COLO829 (cell line): ENCODE data around the gene CP.

Source experiments
- DNase-seq: peaks from one replicate; pipeline ENCODE4 v3.0.0; 2012; ENCODE audit warnings: low spot score

Gene CP

DNA sequence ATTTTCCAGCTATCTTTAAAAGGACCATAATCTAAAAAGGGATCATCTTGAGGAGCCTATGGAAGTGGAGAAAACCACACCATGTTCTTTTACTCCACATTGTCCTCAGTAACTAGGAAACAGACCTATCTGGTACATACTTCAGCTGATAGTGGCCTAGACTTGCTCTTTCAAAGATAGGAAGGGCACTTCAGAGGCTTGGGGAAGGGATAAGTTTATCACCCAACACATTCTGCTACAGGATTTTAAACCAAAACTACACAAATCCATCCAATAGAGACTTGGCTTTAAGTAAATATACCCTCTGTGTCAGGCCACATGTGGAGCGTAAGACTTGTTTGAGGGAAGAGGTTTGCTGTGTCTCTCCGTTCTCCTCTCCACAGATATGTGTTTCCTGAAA lies 35.4 kb downstream of the CP start:
- no peak for DNase-seq

DNA sequence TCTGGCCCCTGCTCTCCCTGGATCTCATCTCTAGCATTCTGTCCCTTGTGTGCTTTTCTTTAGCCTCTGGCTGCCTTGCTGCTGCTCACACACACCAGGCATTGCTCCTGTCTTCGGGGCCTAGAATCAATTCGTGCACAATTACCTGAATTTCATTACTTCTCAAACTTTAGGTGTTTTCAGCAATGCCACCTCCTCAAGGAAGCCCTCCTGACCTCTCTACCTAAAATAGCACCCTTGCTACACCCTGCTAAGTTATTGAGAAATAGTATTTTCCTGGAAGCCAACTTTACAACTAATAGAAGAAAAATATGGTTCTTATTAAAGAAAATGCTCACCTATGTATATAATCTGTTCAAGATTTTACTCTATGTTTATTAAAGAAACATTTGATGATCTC lies 40.4 kb downstream of the CP start:
- no peak for DNase-seq

DNA sequence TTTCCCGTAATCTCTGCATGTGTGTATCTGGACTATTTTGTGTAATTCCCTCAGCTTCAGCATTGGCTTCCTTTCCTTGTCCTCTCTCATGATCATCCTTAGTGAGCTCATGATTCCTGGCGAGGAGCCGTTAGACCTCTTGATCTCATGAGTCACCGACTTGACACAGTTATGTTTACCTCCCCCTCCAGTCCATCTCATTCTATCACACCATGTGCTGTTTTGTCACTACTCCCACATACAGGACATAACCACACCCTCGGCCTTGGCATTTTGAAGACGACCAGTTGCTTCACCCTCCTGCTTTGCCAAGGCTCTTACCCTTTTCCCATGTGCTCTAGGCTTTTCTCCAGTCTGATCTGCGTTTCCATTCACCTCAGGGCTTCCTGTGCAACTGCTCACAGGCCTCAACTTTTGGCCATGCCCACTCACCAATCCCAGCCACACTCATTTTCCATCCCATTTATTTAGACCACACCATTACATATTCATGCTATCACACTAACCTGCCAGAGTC lies 41.5 kb downstream of the CP start:
- DNase-seq, result peak; percentile 99

DNA sequence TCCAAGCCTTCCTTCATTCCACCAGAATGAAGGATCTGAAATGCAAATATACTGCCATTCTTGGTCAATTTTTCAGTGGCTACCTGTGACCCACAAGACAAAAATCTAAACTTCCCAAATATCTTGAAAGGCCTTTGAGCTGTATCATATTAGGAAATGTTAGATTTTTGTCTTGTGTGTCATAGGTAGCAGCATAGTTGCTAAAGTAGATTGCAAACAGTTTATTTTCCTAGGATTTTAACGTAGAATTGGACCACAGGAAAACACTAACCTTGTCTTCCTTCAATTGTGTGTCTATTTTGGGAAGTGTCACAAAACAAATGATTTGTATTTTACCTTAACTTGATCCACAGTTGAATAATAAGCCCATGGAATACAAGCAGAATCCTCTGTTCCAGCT lies 42.4 kb downstream of the CP start:
- DNase-seq, result no peak

DNA sequence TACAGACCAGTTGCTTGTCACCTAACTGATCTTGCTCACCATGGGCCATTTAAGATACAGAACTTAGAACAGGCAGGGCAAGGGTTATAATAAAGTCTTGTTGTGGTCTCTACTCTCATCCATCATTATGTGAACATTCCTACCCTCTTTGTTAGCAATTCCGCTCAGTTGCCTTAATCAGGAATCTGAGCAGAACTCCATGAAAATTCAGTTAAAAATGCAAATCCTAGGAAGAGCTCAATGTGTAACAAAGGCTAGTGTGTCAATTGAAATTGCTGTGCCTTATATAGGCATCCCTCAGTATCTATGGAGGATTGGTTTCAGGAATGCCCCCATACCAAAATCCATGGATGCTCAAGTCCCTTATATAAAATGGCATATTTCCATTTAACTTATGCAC lies 44.5 kb downstream of the CP start:
- no peak for DNase-seq

DNA sequence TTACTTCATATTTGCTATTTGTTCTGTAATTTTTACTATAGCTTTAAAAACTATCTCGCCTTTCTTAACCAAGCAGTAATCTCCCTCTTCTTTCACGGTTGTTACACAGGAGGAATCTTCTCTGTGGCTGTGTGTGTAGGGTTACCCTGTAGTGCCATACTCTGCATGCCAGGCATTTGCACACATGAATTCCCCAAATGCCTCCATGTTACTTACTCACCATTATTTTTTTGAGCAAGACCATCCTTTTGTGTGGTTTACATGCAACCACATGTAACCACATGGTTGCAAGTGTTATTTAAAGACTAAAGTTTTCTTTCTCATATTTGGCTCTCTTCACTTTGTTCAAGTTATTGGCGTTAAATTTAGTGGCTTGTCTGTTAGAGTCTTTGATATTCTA lies 46.7 kb downstream of the CP start:
- no peak for DNase-seq

DNA sequence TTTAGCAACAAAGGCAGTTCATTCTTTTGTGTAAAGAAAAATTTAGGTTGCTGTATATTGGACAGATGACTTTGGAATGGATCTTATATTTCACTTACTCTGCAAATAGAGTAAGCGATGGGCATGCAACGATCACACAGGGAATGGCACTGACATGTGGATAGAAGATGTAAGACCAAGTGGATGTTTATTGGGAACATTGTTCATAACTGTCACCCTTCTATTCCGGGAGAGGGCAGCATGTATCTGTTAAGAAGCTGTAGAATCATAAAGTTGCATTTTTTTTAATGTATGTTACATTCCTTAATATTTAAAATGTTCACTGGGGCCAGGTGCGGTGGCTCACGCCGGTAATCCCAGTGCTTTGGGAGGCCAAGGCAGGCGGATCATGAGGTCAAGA lies 51.0 kb downstream of the CP start:
- no peak for DNase-seq

DNA sequence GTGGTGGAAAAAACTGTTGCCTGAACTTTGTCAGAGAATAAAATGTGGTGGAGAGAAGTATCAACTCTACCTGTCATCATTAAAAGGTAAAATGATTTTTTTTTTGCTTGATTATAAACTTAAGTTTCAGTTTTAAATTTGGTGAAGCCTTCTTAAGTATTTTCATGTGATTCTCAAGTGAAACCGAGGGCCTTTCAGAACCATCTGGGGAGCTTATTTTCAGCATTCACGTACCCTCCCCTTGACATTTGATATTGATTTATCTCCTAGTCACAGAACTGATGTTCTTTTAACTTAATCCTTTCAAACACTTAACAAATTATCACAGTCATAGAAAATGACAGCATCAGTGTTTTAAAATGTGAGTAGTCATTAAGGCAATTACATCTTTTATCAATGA lies 53.7 kb downstream of the CP start:
- no peak for DNase-seq

DNA sequence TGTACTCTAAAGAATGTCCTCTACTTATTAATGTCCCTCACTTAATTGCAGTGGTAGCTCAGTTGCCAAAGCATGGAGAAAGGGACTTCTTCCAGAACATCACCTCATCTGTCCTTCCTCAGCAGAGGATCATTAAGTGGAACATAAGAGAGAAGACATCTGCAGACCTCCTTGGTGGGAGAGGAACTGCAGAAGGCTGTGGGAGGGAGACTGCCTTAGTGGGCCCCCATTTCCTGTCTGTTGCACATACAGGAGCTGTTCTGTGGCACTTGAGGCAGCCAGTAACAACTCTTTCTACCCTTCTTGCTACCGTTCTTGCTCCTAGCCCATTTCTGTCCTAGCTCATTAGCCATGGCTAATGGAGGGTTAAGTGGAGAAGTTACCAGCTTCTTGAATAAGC lies 58.6 kb downstream of the CP start:
- no peak for DNase-seq

DNA sequence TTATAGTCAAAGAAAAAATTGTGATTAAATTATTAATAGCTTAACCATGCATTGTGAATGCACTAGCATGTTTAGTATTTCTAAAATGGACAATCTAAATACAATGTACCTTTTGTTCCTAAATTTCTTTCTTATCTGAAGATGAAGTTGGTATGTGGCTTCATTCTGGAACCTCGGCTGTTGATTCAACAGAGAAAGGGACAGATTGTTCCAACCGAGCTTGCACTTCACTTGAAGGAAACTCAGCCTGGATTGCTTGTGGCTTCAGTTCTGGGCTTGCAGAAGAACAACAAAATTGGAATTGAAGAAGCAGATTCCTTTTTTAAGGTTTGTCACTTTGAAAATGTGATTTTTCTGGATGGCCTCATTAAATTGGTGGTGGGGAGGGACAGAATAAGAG lies 59.6 kb downstream of the CP start:
- peak; percentile 85 for DNase-seq

DNA sequence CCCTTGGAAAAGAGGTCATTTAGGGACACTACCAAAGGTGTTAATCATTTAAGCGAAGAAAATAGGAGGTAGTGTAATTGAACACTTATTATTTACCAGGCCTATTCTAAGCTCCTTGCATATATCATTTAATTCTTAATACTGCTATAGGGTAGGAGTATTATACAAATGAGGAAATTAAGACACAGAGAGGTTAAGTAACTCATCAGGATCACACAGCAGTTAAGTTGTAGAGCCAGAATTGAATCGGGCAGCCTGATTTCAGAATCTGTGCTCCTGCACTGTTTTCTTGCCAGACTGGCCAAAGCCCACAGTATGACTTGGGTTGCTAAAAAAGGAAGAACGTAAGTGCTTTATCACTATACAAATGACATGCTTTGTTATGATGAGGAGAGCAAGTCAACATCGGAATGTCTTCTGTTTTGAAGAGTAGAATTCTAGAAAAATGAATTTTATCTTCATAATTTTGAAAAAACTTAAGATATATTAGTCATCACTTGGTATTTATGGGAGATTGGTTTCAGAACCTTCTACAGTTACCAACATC lies 60.8 kb downstream of the CP start:
- no peak for DNase-seq

DNA sequence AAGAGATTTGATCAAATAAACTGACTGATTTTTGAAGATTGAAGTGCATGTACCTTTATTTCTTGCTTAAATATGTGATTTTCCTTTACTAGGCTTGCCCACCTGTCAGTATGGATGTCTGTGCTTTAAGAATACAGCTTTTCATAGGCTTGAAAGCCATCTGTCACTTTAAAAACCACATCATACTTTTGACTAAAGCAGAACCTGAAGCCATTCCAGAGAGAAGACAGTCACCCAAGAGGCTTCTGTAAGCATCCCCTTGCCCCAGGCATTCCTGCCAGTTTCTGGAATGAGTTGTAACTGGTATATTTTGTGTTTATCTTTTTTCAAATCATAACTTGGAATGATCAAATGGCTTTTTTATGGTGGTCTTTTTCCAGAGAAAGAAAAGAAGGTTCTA lies 68.2 kb downstream of the CP start:
- DNase-seq, result no peak

DNA sequence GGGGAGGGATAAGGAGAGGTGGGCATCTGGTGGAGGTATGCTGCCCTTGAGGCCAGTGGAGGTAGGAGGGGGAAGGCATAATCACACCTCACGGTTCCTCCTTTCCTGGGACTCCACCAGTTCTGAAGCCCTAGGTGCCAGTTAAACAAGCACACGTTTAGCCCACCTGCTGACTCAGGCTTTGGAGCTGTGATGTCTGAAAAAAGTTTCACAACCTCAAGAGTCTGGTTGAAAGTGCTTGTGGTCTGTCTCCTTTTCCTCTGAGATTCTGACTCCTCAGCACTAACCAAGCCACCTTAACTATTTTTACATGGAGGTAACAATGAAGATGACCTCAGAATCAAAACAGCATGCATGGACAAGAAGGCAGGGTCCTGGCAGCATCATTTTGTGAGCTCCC lies 69.2 kb downstream of the CP start:
- DNase-seq, result no peak

DNA sequence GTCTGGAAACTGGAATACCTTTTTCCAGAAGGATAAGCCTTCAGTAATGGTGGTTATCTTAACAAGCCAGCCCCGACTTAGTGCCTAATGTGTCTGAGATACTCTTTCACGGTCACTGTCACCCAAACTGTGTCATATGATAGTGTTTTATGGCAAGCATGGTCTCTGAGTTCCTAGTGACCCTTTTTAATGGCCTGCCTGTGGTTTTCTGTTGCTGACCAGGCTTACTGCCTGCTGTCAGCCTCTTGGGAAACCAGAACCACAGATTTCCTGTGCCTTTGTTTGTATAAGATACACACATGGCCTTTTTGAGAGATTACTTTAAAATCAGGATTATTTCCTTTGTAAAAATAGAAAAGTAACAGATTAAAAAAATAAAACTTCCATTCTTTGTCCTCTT lies 69.8 kb downstream of the CP start:
- no peak for DNase-seq

DNA sequence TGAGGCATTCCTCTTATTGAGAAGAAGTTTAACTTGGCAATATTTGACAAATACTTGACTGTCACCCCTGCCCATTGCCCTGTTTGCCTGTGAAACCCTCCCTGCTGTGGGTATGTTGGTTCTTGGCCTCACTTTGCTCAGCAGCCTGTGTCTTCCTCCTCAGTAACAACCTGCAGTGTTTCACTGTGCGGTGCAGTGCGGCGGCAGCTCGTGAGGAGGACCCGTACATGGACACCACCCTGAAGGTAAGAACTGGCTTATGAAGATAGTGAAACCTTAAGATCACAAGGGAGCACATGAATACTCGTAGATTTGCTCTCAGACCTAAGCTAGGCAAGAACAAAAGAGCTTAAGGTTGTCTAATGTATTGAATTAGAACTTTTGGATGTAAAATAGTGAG lies 71.2 kb downstream of the CP start:
- DNase-seq, result no peak

DNA sequence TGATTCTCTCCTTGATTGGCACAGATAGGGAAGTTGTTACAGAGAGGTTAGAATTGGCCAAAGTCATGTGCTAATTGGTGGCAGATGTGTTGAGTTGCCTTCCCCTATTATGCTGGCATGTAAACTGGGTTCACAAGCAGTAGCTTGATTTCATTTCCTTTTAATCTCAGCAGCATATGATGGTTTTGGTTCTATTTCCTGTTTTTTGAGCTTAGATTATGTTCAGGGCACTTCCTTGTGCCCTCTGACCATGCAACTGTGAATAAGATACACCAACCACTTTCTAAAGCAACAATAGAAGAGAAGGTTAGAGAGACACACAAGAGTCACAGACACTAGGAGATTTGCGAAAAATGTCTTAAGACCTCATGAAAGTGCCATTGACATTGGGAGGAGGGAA lies 75.7 kb downstream of the CP start:
- no peak for DNase-seq

DNA sequence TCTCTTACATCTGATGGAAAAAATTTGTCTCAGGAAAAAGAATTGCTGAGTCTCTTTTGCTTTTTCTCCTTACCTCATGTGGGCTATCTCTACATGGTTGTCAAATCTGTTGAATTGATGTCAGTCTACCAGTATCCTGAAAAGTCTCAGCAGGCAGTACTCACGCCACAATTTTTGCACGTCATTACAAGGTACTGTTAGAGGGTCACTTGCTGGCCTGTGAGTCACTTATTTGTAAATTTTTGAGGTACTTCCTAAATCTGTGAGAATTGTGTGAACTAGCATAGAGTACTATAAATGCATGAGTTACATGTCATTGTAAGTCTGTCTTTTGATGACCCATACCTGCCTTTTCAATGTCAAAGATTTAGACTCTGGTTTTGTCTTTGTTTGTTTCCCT lies 76.3 kb downstream of the CP start:
- DNase-seq, result no peak

DNA sequence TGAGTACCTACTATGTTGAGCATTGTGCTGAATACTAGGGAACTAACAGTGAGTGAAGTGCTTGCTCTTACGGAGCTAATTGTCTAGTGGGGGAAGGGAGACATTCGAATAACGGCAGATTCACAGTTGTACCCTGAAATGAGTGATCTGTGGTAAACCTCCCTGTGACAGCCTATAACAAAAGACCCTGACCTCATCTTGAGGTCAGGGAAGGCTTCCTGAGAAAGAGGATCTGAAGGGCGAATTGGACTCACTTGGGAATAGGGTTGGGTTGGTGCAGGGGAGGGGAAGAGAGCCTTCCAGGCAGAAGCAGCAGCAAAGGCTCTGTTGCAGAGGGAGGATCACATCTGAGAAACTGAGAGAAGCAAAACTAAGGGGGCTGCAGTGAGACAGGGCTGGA lies 78.9 kb downstream of the CP start:
- DNase-seq, result no peak

DNA sequence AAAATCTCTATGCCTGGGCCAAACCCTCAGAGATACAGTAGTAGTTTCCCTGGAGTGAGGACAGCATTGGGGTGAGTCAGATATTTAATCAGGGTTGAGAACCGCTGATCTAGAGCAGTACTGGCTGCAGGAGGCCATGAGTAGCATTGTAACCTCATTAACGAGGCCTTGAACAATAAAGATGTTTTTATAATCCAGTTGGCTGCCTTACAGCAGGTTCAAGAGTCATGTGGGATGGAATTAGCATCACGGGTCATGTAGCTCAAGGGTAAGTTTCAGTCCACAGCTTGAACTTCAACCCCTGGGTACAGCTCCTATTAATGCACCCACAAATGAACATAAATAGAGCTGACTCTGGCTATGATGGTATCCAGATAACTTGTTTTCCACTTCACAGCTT lies 87.1 kb downstream of the CP start:
- no peak for DNase-seq

DNA sequence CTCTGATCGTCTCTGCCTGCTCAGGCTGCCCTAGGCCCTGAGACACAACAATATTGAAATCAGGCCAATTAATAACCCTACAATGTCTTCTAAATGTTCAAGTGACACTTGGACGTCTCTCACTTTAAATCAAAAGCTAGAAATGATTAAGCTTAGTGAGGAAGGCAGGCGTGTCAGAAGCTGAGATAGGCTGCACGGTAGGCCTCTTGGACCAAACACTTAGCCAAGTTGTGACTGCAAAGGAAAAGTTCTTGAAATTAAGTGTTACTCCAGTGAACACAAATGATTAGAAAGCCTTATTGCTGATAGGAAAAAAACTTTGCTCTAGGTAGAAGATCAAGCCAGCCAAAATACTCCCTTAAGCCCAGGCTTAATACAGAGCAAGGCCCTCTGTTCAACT lies 90.0 kb downstream of the CP start:
- no peak for DNase-seq

DNA sequence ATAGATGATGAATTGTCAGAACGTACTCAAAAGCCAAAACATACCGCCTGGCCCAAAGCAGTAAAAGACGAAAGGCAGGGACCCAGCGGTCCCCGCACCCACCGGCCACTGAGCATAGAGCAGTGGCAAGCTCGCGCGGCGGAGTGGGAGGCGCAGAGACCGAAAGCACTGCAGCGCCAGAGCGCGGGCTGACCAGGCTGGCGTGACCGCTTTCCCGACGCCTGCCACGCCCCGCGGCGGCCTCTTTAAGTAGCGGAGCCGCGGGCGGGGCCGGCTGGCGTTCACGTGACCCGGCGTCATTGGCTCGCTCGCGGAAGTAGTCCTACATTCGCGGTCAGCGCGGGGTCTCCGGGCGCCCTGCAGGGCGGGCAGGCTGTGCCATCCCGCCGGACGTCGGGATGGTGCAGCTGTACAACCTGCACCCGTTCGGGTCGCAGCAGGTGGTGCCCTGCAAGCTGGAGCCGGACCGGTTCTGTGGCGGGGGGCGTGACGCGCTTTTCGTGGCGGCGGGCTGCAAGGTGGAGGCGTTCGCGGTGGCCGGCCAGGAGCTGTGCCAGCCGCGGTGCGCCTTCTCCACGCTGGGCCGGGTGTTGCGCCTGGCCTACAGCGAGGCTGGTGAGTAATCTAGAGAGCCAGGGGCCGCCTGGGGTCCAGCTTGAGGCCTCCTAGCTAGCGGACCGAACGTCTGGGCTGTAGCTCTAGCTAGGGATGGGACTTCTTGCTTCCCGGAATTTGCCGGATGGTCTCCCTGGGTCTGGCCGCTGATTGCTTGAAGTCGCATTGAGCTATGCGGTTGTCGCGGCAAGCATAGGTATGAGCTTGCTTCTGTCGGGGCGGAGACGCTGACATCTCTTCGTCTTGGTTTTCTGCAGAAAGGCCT lies 92.1 kb downstream of the CP start, which contains the start of gene HPS3:
Gene HPS3 (plus strand): TSS at position 313 of the 880 bp plus-strand sequence. CDS start 86 bp downstream, at position 399.
- peak; percentile 94 for DNase-seq

DNA sequence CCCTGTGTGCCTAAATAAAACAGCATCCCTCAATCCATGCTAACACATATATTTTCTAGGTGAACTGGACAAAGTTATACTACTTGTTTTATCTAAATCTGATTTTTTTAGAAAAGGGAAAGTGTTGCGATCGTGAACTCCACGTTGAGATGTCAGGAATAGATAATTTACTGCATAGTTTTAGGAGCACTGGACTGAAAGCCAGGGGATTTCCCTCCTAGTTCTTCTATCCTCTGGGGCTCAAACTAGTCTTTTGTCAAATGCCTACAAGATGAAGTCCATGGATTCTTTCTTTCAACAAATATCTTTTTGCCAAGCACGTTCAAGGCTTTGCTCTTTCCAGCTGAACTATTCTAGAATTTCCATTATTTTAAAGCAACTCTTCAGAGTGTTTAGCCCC lies 92.8 kb downstream of the CP start:
- no peak for DNase-seq

DNA sequence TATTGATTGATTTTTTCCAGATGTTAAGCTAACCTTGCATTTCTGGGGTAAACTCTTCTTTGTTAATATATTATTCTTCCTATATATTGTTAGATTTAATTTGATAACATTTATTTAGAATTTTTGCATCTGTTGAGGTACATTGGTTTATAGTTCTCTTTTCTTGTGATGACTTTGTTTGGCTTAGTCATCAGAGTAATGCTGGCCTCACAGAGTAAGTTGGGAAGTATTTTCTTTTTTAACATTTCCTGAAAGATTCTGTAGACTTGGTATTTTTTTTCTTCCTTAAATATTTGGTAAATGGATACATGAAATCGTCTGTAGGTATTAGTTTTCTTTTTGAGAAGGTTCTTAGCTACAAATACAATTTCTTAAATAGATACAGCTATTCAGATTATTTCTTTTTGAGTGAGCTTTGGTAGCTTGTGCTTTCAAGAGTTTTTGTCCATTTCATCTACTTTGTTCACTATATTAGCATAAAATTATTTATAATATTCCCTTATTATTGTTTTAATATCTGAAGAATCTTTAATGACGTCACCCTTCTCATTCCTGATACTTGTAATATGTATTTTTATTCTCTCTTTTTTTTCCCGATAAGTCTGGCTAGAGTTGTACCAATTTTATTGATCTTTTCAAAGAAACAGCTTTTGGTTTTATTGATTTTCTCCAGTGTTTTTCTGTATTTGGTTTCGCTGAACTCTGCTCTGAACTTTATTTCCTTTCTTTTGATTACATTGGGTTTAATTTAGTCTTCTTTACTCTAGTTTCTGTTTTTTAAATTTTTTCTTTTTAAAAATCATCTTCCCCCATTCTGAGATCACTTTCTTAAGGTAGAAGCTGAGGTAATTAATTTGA lies 98.7 kb downstream of the CP start:
- no peak for DNase-seq
